Uterus (tissue), 4 donors: ENCODE measurements around the gene CSGALNACT2. TPM values are rescaled to one million over a fixed set of nuclear protein-coding genes. Genes with fewer than 3 reads are reported as not detected.

ENCODE experiments used
- DNase-seq, 2 donors: peaks; one replicate each; pipeline ENCODE4 v3.0.0-alpha.2; 2019 to 2020
- H3K27ac ChIP-seq, 2 donors: fragments of 200-600 bp; sonication (generic); 1 replicate in 1 of 2; 2 replicates in 1 of 2; pipeline ENCODE4 v1.5.1; 2016 to 2018
- H3K27me3 ChIP-seq, 2 donors: fragments of 200-600 bp; sonication (generic); one replicate each; pipeline ENCODE4 v1.5.1; 2018 to 2019; ENCODE audit warnings: control low read depth in 1 of 2
- H3K36me3 ChIP-seq, 2 donors: fragments of 200-600 bp; sonication (generic); one replicate each; pipeline ENCODE4 v1.5.1; 2019; ENCODE audit warnings: control low read depth in 1 of 2
- H3K4me1 ChIP-seq, 2 donors: fragments of 200-600 bp; sonication (generic); one replicate each; pipeline ENCODE4 v1.5.1; 2018 to 2019; ENCODE audit warnings: control low read depth in 1 of 2
- H3K4me3 ChIP-seq, 2 donors: fragments of 200-600 bp; sonication (generic); 1 replicate in 1 of 2; 2 replicates in 1 of 2; pipeline ENCODE4 v1.5.1; 2018 to 2019; ENCODE audit warnings: mild to moderate bottlenecking in 1 of 2
- H3K9me3 ChIP-seq, 2 donors: fragments of 200-600 bp; sonication (generic); one replicate each; pipeline ENCODE4 v1.5.1; 2019; ENCODE audit warnings: control low read depth in 1 of 2
- CTCF ChIP-seq, 4 experiments: fragments of 200-600 bp in 2 of 4; fragments of 450-650 bp in 2 of 4; sonication (generic) in 2 of 4; IDR thresholded peaks; one replicate each; pipeline ENCODE4 v1.5.1; 2016 to 2019; ENCODE audit warnings: antibody characterized with exemption in 4 of 4, mild to moderate bottlenecking in 2 of 4, moderate library complexity in 1 of 4
- POLR2A ChIP-seq, 2 donors: fragments of 450-650 bp; IDR thresholded peaks; one replicate each; pipeline ENCODE4 v1.6.1; 2016; ENCODE audit warnings: antibody characterized with exemption in 2 of 2, mild to moderate bottlenecking in 1 of 2, moderate library complexity in 1 of 2
- intact Hi-C: fragments of 100-400 bp; cut with DNase I; formaldehyde crosslinking; loops from one replicate; pipeline ENCODE4 v1.15.1; 2023; ENCODE audit warnings: low total_unique reads
- total RNA-seq, 4 donors: library from RNA; depleted of rRNA in 3 of 4; stranded (reverse); fragments of >200 nt in 3 of 4; gene quantifications; one replicate each; pipeline versions ENCODE4 v1.1.0 to v1.2.4, GENCODE V29; 2014 to 2023
- donor health status: DM: yes; HTN: yes; CAD: no.

The CSGALNACT2 gene
- total RNA-seq, 4 donors from 2014 or later: 18.4 to 43.7 (median 25.1) TPM

GRCh38 chr10:43125881-43126731 lies 12.1 kb upstream of the CSGALNACT2 start:
- H3K27me3 ChIP-seq: no peaks in the 10 kb centered on the region
- no peaks in the 10 kb centered on the region for H3K9me3 ChIP-seq
- TF ChIP-seq CTCF (IDR thresholded peaks at IDR 0.05) (no peak), POLR2A (IDR thresholded peaks at IDR 0.05) (no peak)
- no peaks in the 10 kb centered on the region for H3K36me3 ChIP-seq
- H3K27ac ChIP-seq: no peak overlapping the region
- no peak for DNase-seq
- no peak overlapping the region for H3K4me3 ChIP-seq
- H3K4me1 ChIP-seq: no peaks in the 10 kb centered on the region
- intact Hi-C loops: no loop called here

GRCh38 chr10:43126759-43127424 lies 11.4 kb upstream of the CSGALNACT2 start:
- TF ChIP-seq CTCF (IDR thresholded peaks at IDR 0.05) (no peak), POLR2A (IDR thresholded peaks at IDR 0.05) (no peak)
- Histone ChIP-seq H3K9me3 (no peaks in the 10 kb centered on the region), H3K36me3 (no peaks in the 10 kb centered on the region), H3K27ac (no peak overlapping the region), H3K27me3 (no peaks in the 10 kb centered on the region), H3K4me1 (no peaks in the 10 kb centered on the region), H3K4me3 (no peak overlapping the region)
- DNase-seq: no peak
- intact Hi-C loops: no loop called here

GRCh38 chr10:43127442-43127841 lies 10.8 kb upstream of the CSGALNACT2 start:
- H3K9me3 ChIP-seq: no peaks in the 10 kb centered on the region
- H3K27me3 ChIP-seq: no peaks in the 10 kb centered on the region
- TF ChIP-seq POLR2A (IDR thresholded peaks at IDR 0.05) (no peak), CTCF (IDR thresholded peaks at IDR 0.05) (no peak)
- no peak for DNase-seq
- no peak overlapping the region for H3K27ac ChIP-seq
- intact Hi-C loops: no loop called here
- no peaks in the 10 kb centered on the region for H3K36me3 ChIP-seq
- H3K4me3 ChIP-seq: no peak overlapping the region
- H3K4me1 ChIP-seq: no peaks in the 10 kb centered on the region

- Histone ChIP-seq H3K4me3 (no peak overlapping the region), H3K36me3 (no peaks in the 10 kb centered on the region), H3K27ac (no peak overlapping the region), H3K27me3 (no peaks in the 10 kb centered on the region), H3K4me1 (no peaks in the 10 kb centered on the region), H3K9me3 (no peaks in the 10 kb centered on the region)
- no peak for DNase-seq
- TF ChIP-seq POLR2A (IDR thresholded peaks at IDR 0.05): no peak
- TF ChIP-seq CTCF (IDR thresholded peaks at IDR 0.05): no peak
- intact Hi-C loops: no loop called here
These were observed 9.9 kb upstream of the CSGALNACT2 start for GRCh38 chr10:43128331-43128730.
